GM12878 (cell line): Measurements from ENCODE around the gene FBXW10B. TPM values are rescaled to one million over a fixed set of nuclear protein-coding genes. Genes with fewer than 3 reads are reported as not detected.

ENCODE experiments used
- ATAC-seq: fragments of 200-7000 bp; cut with Tn5 transposase; 3 replicates; pipeline ENCODE4 v1.9.1; 2020; ENCODE audit warnings: mild to moderate bottlenecking, moderate library complexity
- BruUV-seq: library from RNA; stranded (reverse); fragments of 400-500 nt; replicated peaks from 2 replicates; lab custom pipeline; 2021; lab: Mats Ljungman, UMichigan
- CTCF ChIA-PET: fragments of 300-600 bp; sonication (Branson Sonifier 250); formaldehyde crosslinking; extraction: SDS; loops from one replicate; lab custom pipeline; 2021; ENCODE audit warnings: inconsistent platforms; lab: Yijun Ruan, JAX
- POLR2A ChIA-PET: fragments of 350-600 bp; formaldehyde crosslinking; extraction: SDS; loops from one replicate; lab custom pipeline; 2021; ENCODE audit warnings: inconsistent platforms; lab: Charles Lee
- RAD21 ChIA-PET: fragments of 300-600 bp; sonication (Branson Sonifier 250); formaldehyde crosslinking; loops from one replicate; lab custom pipeline; 2023; ENCODE audit warnings: antibody characterized with exemption; ENCODE audit not compliant: unreplicated experiment; lab: Charles Lee
- SMC1A ChIA-PET: fragments of 300-600 bp; sonication (Branson Sonifier 250); formaldehyde crosslinking; loops from one replicate; lab custom pipeline; 2023; ENCODE audit not compliant: unreplicated experiment, uncharacterized antibody; lab: Charles Lee
- DNase-seq: peaks from one replicate; pipeline ENCODE4 v3.0.0-alpha.2; 2011; ENCODE audit warnings: low read depth, low spot score
- FAIRE-seq: peaks from 3 replicates; lab custom pipeline; 2011; peaks lifted over from hg19 to GRCh38; lab: Jason Lieb, UNC
- H2AFZ ChIP-seq: 2 replicates; pipeline ENCODE4 v1.6.0; 2011; ENCODE audit warnings: low read depth, low read length, control low read depth; ENCODE audit not compliant: control insufficient read depth
- H3K27ac ChIP-seq: 2 replicates; pipeline ENCODE4 v1.5.1; 2011; ENCODE audit warnings: control low read depth; ENCODE audit not compliant: control insufficient read depth, insufficient read depth
- H3K27me3 ChIP-seq, 2 experiments: replicated peaks in 1 of 2; 2 replicates each; pipeline versions ENCODE4 v1.6.0 to v1.6.1; 2011; ENCODE audit warnings: low read length in 1 of 2; ENCODE audit not compliant: control insufficient read depth in 2 of 2, insufficient read depth in 2 of 2
- H3K36me3 ChIP-seq, 2 experiments: 2 replicates each; pipeline ENCODE4 v1.5.1; 2011; ENCODE audit warnings: low read length in 1 of 2; ENCODE audit not compliant: control insufficient read depth in 2 of 2, insufficient read depth in 2 of 2
- H3K4me1 ChIP-seq: 2 replicates; pipeline ENCODE4 v1.6.1; 2011; ENCODE audit warnings: mild to moderate bottlenecking, low read length, moderate library complexity, mixed read lengths; ENCODE audit not compliant: control insufficient read depth, insufficient read depth
- H3K4me2 ChIP-seq: 2 replicates; pipeline ENCODE4 v1.6.0; 2011; ENCODE audit warnings: control low read depth; ENCODE audit not compliant: control insufficient read depth, insufficient read depth
- H3K4me3 ChIP-seq: fragments of 200-600 bp; sonication (generic); 2 replicates; pipeline ENCODE4 v1.5.1; 2016
- H3K79me2 ChIP-seq: 2 replicates; pipeline ENCODE4 v1.6.0; 2011; ENCODE audit warnings: low read length; ENCODE audit not compliant: control insufficient read depth, insufficient read depth
- H3K9ac ChIP-seq: 2 replicates; pipeline ENCODE4 v1.8.0; 2011; ENCODE audit warnings: low read length, control low read depth, mixed read lengths; ENCODE audit not compliant: control insufficient read depth, insufficient read depth
- H3K9me3 ChIP-seq: replicated peaks from 3 replicates; pipeline ENCODE4 v1.5.1; 2011; ENCODE audit warnings: mild to moderate bottlenecking, low read length; ENCODE audit not compliant: control insufficient read depth, insufficient read depth
- H4K20me1 ChIP-seq: 2 replicates; pipeline ENCODE4 v1.6.0; 2011; ENCODE audit not compliant: control insufficient read depth, insufficient read depth
- FOXK2 ChIP-seq: fragments of 450-650 bp; IDR thresholded peaks from 2 replicates; pipeline ENCODE4 v1.6.1; 2017; ENCODE audit warnings: mild to moderate bottlenecking, moderate library complexity
- GABPA ChIP-seq: IDR thresholded peaks from 2 replicates; pipeline ENCODE4 v1.6.1; 2014; ENCODE audit warnings: antibody characterized with exemption, low read depth, mild to moderate bottlenecking, inconsistent platforms
- HSF1 ChIP-seq: fragments of 150-350 bp; IDR thresholded peaks from 2 replicates; pipeline ENCODE4 v1.6.1; 2014; ENCODE audit warnings: mild to moderate bottlenecking, low read depth, low read length
- PAX5 ChIP-seq: IDR thresholded peaks from 2 replicates; pipeline ENCODE4 v1.6.1; 2011; ENCODE audit warnings: low read depth, low read length, borderline replicate concordance
- PML ChIP-seq: IDR thresholded peaks from 2 replicates; pipeline ENCODE4 v1.6.1; 2012; ENCODE audit warnings: low read length, inconsistent platforms
- POLR2AphosphoS2 ChIP-seq: IDR thresholded peaks from 2 replicates; pipeline ENCODE4 v1.6.1; 2011; ENCODE audit warnings: low read depth, mild to moderate bottlenecking, low read length, improper control_type of control experiment, moderate library complexity
- PRDM15 ChIP-seq: fragments of 450-650 bp; formaldehyde crosslinking; IDR thresholded peaks from 2 replicates; pipeline ENCODE4 v1.4.0; 2020; ENCODE audit warnings: mild to moderate bottlenecking, moderate library complexity
- RAD21 ChIP-seq: IDR thresholded peaks from 2 replicates; pipeline ENCODE4 v1.6.1; 2011; ENCODE audit warnings: mild to moderate bottlenecking, low read depth, low read length, moderate library complexity; ENCODE audit not compliant: insufficient read depth
- ZBED1 ChIP-seq: IDR thresholded peaks from 2 replicates; pipeline ENCODE4 v1.6.1; 2016; ENCODE audit warnings: borderline replicate concordance
- ZBTB33 ChIP-seq: fragments of 450-650 bp; IDR thresholded peaks from 2 replicates; pipeline ENCODE4 v1.6.1; 2017; ENCODE audit warnings: mild to moderate bottlenecking
- ZNF207 ChIP-seq: fragments of 450-650 bp; IDR thresholded peaks from 2 replicates; pipeline ENCODE4 v1.6.1; 2014; ENCODE audit warnings: antibody characterized with exemption, mild to moderate bottlenecking, borderline replicate concordance
- ZNF217 ChIP-seq: fragments of 450-650 bp; IDR thresholded peaks from 2 replicates; pipeline ENCODE4 v1.6.1; 2017; ENCODE audit warnings: antibody characterized with exemption, mild to moderate bottlenecking
- ZZZ3 ChIP-seq: IDR thresholded peaks from 2 replicates; pipeline ENCODE4 v1.6.1; 2011; ENCODE audit warnings: low read depth; ENCODE audit not compliant: control insufficient read depth, insufficient read length
- WGBS: methylation state at CpG from one replicate; pipeline ENCODE4 v1.1.6; 2016; ENCODE audit warnings: low lambda C conversion rate; ENCODE audit not compliant: insufficient replicate concordance, insufficient coverage; ENCODE audit errors: missing lambda C conversion rate; 5-methylcytosine and 5-hydroxymethylcytosine counted together
- in situ Hi-C: fragments of 300-500 bp; cut with MboI; formaldehyde crosslinking; loops from 9 replicates; pipeline ENCODE4 v1.14.3; 2018; ENCODE audit warnings: mixed read lengths
- intact Hi-C: fragments of 100-400 bp; cut with micrococcal nuclease; formaldehyde crosslinking; loops from one replicate; pipeline ENCODE4 v1.14.2; 2022; ENCODE audit not compliant: unreplicated experiment
- polyA plus RNA-seq, 11 experiments: library from polyadenylated mRNA; depleted of rRNA in 4 of 11; unstranded in 6 of 11; stranded (reverse) in 5 of 11; fragments of >200 nt; fragmentation: Nextera tagmentation in 4 of 11; fragmentation: Illumina TruSeq in 1 of 11; extraction: Ambion mirVana in 4 of 11; extraction: Trizol in 1 of 11; gene quantifications; 1 replicate in 1 of 11; 2 replicates in 10 of 11; pipeline versions ENCODE4 v1.2.1 to v1.2.3, GENCODE V29; 2011 to 2016; ENCODE audit warnings: inconsistent platforms in 2 of 11, missing spikeins in 2 of 11, low read depth in 1 of 11
- total RNA-seq, 4 experiments: library from RNA; depleted of rRNA in 3 of 4; stranded (reverse); fragments of >200 nt in 3 of 4; fragmentation: Illumina TruSeq in 1 of 4; extraction: Trizol in 1 of 4; gene quantifications; 2 replicates each; pipeline versions ENCODE4 v1.2.1 to v1.2.3, GENCODE V29; 2013 to 2021
- TF ChIP-seq, protein P1 (sequence below): fragments of 450-650 bp; IDR thresholded peaks from 2 replicates; pipeline ENCODE4 v1.6.1; 2018; ENCODE audit warnings: borderline replicate concordance, mild to moderate bottlenecking; ENCODE audit not compliant: partially characterized antibody

Gene FBXW10B
- total and polyA plus RNA-seq, 10 of the 15 experiments (the other 5 are each of a cell fraction or from before 2014, with no cell fraction given): 0.04 to 0.19 (median 0.11) TPM; not detected in 5

DNA sequence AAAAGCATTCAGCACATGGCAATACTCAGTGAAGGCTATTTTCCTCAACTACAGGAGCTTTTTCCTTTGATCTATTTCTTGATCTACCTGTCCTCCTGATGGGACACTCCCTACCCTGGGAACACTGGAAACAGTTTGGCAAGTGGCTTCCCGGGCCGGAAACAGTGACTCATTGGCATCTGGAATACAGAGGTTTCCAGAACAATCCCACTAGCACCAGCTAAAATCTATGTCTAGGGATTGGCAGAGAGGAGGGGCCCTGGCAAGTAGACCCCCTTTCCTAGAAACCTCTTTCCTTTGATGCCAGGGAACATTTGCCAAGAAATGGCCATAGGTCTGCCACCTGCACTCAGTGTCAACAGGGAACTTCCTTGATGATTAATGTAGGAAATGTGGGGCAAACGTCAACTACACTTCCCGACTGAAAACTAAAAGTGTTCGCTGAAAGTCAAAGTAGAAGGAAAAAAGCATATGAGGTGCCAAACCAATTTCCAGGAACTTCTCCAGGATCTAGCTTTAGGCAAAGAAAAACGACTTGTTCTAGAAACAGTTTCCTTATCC lies 30.4 kb upstream of the FBXW10B start:
- intact Hi-C loops: no loop called here
- Histone ChIP-seq H3K27ac (no peak overlapping the region), H3K79me2 (no peaks in the 10 kb centered on the region), H3K4me2 (no peak overlapping the region), H3K9ac (no peak overlapping the region), H3K4me1 (peaks cover 10% of the 10 kb centered on the region), H2AFZ (no peak overlapping the region), H3K27me3 (no peaks in the 10 kb centered on the region), H3K36me3 (no peaks in the 10 kb centered on the region), H3K9me3 (no peaks in the 10 kb centered on the region), H3K4me3 (no peak overlapping the region), H4K20me1 (no peaks in the 10 kb centered on the region)
- no TSS peak for BruUV-seq
- no peak for ATAC-seq
- TF ChIP-seq HSF1 (no peak), PML (no peak), FOXK2 (no peak), ZBED1 (no peak), ZNF207 (no peak), POLR2AphosphoS2 (no peak), RAD21 (no peak), ZBTB33 (no peak), ZZZ3 (no peak), GABPA (no peak), PAX5 (no peak), ZNF217 (no peak), PRDM15 (no peak)
- TF ChIP-seq, protein P1, sequence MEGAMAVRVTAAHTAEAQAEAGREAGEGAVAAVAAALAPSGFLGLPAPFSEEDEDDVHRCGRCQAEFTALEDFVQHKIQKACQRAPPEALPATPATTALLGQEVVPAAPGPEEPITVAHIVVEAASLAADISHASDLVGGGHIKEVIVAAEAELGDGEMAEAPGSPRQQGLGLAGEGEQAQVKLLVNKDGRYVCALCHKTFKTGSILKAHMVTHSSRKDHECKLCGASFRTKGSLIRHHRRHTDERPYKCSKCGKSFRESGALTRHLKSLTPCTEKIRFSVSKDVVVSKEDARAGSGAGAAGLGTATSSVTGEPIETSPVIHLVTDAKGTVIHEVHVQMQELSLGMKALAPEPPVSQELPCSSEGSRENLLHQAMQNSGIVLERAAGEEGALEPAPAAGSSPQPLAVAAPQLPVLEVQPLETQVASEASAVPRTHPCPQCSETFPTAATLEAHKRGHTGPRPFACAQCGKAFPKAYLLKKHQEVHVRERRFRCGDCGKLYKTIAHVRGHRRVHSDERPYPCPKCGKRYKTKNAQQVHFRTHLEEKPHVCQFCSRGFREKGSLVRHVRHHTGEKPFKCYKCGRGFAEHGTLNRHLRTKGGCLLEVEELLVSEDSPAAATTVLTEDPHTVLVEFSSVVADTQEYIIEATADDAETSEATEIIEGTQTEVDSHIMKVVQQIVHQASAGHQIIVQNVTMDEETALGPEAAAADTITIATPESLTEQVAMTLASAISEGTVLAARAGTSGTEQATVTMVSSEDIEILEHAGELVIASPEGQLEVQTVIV: no peak
- ChIA-PET RAD21 (no interaction called here), CTCF (no interaction called here), SMC1A (no interaction called here), POLR2A (no interaction called here)
- WGBS: 60% methylated on average over 6 of the region's 6 CpGs
- in situ Hi-C loops: no loop called here
- no peak for FAIRE-seq
- DNase-seq: no peak
